HK-2 (cell line): Measurements from ENCODE around the gene CCDC6.
"Not testable (repeated sequence)": the region's sequence is repeated elsewhere in the genome, so short reads cannot be mapped to it uniquely, and the experiment has no call there.

Source experiments
- DNase-seq: peaks from one replicate; pipeline ENCODE4 v3.0.0-alpha.2; 2018; ENCODE audit not compliant: unreplicated experiment

The CCDC6 gene

GRCh38 chr10:59812519-59813122 is 93.7 kb downstream of the CCDC6 start:
- DNase-seq = no peak

GRCh38 chr10:59809644-59809974 is 96.7 kb downstream of the CCDC6 start:
- DNase-seq = no peak

GRCh38 chr10:59808896-59809643 is 97.3 kb downstream of the CCDC6 start:
- peak; percentile 81 for DNase-seq

DNA sequence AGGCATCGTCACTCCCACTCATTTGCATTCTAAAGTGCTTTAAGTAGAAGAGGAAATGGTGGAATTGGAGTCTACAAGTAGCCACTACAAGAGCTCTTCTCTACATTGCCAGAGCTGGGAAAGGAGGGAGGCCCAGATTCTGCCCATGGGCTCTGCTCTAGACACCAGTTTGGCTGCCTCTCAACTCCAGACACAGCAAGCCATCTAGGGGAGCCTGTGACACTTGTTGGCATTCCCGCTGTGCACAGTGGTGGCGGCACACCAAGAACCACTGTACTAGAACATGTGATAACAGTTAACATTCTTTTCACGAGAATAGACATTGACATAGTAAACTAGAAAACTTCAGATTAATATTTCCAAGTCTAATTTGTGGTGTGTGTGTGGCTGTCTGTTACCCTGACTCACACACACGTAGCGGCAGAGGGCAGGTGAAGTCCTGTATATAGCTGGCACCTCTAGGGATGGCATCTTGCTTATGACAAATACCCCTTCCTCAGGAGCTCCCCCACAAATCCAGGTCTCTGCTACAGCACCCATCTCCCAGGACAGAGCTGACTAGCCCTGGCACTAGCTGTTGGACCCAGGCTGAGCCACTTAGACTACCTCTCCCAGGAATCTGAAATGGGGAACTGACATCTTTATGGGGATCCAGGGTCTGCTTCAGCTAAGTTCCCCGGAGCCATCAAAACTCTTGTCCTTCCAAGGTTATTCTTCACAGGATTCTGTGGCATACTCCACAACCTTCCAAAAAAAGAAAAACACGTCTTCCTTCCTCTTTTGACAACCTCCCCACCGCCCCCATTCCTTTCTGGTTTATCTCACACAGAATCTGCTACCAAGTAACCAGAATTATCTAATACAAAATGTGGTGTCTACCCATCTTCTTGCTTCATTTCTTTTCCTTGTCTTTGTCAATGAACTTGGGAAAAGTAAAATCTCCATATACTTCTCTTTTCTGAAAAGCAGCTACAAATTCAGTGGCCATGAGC is 98.4 kb downstream of the CCDC6 start:
- no peak for DNase-seq

GRCh38 chr10:59805014-59805413 is 101.3 kb downstream of the CCDC6 start:
- peak; percentile 24 for DNase-seq

GRCh38 chr10:59804220-59804619 is 102.1 kb downstream of the CCDC6 start:
- DNase-seq = no peak

GRCh38 chr10:59803714-59804113 is 102.6 kb downstream of the CCDC6 start:
- DNase-seq = no peak

- no peak for DNase-seq
Measured at GRCh38 chr10:59801171-59801570, 105.2 kb downstream of the CCDC6 start.

DNA sequence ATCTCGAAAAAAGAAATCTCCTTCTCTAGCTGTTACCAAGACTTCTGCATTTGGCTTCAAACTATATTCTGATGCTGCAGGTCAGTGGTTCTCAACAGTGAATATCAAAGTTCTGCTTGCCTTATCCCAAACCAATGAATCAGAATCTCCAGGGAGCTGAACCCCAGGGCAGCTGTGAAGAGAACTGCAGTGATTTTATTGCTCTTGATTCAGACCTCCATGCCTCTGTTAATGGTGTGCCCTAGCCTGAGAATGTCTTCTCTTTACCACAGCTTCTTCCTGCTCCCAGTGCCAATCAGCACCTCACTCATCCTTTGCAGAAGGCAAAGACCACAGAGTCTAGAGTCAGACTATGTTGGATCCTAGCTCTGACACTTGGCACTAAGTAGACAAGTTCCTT is 106.9 kb downstream of the CCDC6 start:
- DNase-seq = no peak

DNA sequence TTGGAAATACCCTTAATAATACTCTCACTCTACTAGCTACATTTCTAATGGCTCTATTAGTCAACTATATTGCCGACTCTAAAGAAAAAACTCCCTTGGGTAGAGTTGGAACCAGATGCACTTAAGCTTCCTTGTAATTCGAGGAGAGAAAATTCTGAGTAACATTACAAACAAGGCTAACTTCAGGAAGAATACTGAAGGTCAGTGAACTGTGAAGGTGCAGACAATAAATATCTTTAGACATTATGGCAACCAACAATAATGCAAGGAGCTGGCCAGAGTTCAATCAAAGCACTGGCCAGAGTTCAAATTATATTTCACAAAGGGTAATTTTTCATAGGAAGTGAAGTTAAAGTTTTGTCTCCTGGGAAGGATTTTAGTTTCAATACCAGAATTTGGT is 112.4 kb downstream of the CCDC6 start:
- no peak for DNase-seq

GRCh38 chr10:59792812-59793211 is 113.5 kb downstream of the CCDC6 start:
- no peak for DNase-seq

GRCh38 chr10:59791601-59792000 is 114.8 kb downstream of the CCDC6 start:
- DNase-seq = no peak

GRCh38 chr10:59790080-59790479 is 116.3 kb downstream of the CCDC6 start:
- DNase-seq = not testable (repeated sequence)

- DNase-seq = not testable (repeated sequence)
Measured at GRCh38 chr10:59788914-59789313, 117.4 kb downstream of the CCDC6 start.

- DNase-seq = not testable (repeated sequence)
Measured at GRCh38 chr10:59787032-59787431, 119.3 kb downstream of the CCDC6 start.

DNA sequence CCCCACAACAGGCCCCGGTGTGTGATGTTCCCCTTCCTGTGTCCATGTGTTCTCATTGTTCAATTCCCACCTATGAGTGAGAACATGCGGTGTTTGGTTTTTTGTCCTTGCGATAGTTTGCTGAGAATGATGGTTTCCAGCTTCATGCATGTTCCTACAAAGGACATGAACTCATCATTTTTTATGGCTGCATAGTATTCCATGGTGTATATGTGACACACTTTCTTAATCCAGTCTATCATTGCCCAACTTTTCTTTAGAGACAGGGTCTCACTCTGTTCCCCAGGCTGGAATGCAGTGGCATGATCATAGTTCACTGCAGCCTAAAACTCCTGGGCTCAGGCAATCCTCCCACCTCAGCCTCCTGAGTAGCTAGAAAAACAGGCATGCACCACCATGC is 120.9 kb downstream of the CCDC6 start:
- DNase-seq = not testable (repeated sequence)

DNA sequence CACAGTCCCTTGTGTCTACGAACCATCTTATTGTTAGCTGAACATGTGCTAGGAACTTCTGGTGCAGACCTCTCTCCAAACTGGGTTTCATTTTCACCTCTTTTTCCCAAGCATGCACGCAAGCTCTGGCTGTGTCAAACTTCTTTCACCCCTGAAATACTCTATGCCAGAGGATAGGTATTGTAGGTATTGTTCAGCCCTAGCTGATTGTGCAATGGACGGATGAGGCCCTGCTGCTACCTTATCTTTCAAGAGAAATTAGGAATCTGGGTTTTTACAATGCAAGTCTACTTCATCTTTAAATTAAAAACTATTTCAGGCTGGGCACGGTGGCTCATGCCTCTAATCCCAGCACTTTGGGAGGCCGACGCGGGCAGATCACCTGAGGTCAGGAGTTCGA is 124.8 kb downstream of the CCDC6 start:
- DNase-seq = no peak

DNA sequence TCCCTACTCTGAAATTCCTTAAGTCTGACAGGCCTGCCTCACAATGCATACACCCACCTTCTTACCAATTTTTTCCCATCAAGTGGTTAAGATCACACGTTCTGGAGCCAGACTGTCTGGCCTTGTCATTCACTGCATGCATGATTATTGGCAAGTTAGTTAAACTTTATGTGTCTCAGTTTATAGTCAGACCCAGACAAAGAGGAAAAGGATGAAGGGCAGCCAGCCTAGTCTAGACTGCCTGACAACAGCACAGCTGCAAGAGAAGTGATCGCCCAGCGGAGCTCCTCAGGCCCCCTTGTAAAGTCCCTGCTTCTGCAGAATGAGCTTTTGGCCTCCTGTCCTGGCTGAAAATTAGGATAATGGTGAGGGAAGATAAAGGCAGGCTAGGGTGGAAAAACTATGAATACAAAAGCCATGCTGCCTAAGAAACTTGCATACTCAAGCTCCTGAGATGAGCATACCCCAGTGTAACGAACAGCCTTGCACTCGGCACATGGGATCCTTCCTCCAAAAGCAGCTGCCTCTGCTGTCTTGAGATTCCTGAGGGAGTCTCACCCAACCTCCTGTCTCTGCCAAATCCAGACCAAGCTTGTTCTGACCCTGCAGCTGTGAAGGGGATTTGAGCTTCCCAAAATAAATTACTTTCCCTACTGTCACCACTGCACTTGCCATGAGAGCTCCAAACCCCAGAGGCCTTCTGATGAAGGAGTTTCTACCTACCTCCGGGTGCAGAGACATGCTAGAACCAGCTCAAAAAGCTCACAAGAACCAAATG is 126.4 kb downstream of the CCDC6 start:
- DNase-seq = peak; percentile 49

DNA sequence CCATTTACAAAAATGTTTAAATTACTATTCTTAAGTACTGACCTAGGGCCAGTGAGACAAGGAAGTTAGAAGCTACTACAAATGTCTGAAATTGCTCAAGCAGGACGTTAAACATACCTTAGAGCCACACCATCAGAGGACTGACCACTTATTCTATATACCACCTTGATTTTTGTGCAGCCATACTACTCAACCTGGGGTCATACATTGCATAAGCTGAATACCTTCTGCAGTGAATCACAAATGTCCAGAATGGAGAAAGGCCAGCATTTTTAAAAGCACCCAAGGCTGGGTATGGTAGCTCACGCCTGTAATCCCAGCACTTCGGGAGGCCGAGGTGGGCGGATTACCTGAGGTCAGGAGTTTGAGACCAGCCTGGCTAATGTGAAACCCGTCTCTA is 131.9 kb downstream of the CCDC6 start:
- no peak for DNase-seq

GRCh38 chr10:59773088-59773487 is 133.3 kb downstream of the CCDC6 start:
- DNase-seq = no peak

DNA sequence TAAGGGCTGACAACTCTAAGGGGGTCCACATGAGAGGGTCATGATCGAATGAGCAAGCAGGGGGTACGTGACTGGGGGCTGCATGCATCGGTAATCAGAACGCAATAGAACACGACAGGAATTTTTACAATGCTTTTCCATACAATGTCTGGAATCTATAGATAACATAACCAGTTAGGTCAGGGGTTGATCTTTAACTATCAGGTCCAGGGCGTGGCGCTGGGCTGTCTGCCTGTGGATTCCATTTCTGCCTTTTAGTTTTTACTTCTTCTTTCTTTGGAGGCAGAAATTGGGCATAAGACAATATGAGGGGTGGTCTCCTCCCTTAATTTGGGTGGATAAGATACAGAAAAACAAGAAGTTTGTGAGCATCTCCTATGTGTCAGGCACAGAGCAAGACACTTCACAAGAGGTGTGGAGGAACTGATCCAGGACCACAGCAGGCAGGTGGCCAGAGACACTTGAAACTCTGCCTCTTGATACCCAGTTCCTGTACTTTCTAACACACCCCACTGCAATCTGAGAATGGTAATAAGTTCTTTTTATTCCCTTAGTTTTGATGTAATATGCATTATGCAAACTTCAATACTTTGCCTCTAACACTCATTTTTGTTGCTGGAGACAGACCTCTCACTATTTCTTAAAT is 135.1 kb downstream of the CCDC6 start:
- no peak for DNase-seq
